ENCODE measurements around the gene GAP43.

GRCh38 chr3:115766587-115767482 is 143.5 kb downstream of the GAP43 start:
- TF ChIP-seq, protein P1, sequence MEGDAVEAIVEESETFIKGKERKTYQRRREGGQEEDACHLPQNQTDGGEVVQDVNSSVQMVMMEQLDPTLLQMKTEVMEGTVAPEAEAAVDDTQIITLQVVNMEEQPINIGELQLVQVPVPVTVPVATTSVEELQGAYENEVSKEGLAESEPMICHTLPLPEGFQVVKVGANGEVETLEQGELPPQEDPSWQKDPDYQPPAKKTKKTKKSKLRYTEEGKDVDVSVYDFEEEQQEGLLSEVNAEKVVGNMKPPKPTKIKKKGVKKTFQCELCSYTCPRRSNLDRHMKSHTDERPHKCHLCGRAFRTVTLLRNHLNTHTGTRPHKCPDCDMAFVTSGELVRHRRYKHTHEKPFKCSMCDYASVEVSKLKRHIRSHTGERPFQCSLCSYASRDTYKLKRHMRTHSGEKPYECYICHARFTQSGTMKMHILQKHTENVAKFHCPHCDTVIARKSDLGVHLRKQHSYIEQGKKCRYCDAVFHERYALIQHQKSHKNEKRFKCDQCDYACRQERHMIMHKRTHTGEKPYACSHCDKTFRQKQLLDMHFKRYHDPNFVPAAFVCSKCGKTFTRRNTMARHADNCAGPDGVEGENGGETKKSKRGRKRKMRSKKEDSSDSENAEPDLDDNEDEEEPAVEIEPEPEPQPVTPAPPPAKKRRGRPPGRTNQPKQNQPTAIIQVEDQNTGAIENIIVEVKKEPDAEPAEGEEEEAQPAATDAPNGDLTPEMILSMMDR (IDR thresholded peaks at IDR 0.05; ENCODE audit: low read depth, low read length, poor library complexity, severe bottlenecking): no peak
- no peak for TF ChIP-seq EZH2phosphoT487 (IDR thresholded peaks at IDR 0.05; ENCODE audit: borderline replicate concordance, low read length)
